SK-N-SH treated with all-trans-retinoic acid at 6 μM for 48 hours (cell line): Measurements from ENCODE around the gene HS6ST3.

Experiments
- ATAC-seq: fragments of 200-7000 bp; cut with Tn5 transposase; 3 replicates; pipeline ENCODE4 v1.9.1; 2020; ENCODE audit warnings: mild to moderate bottlenecking, moderate library complexity
- ESRRG ChIP-seq: fragments of 250-450 bp; sonication (Bioruptor Pico); IDR thresholded peaks from 2 replicates; pipeline ENCODE4 v1.6.1; 2021; ENCODE audit warnings: mild to moderate bottlenecking
- GLIS3 ChIP-seq: fragments of 250-450 bp; sonication (Bioruptor Pico); IDR thresholded peaks from 2 replicates; pipeline ENCODE4 v1.5.0; 2020; ENCODE audit warnings: mild to moderate bottlenecking, moderate library complexity
- OSR1 ChIP-seq: fragments of 250-450 bp; sonication (Bioruptor Pico); IDR thresholded peaks from 2 replicates; pipeline ENCODE4 v1.8.0; 2022; ENCODE audit warnings: moderate library complexity, mild to moderate bottlenecking, inconsistent platforms
- PPARA ChIP-seq: fragments of 250-450 bp; sonication (Bioruptor Pico); IDR thresholded peaks from 2 replicates; pipeline ENCODE4 v1.5.0; 2020; ENCODE audit warnings: mild to moderate bottlenecking, borderline replicate concordance
- RARB ChIP-seq: fragments of 250-450 bp; sonication (Bioruptor Pico); IDR thresholded peaks from 2 replicates; pipeline ENCODE4 v1.8.0; 2021; ENCODE audit warnings: mild to moderate bottlenecking, moderate library complexity
- SNAI2 ChIP-seq: fragments of 250-450 bp; sonication (Bioruptor Pico); IDR thresholded peaks from 2 replicates; pipeline ENCODE4 v1.5.0; 2020; ENCODE audit warnings: mild to moderate bottlenecking, moderate library complexity
- TOX ChIP-seq: fragments of 250-450 bp; sonication (Bioruptor Pico); IDR thresholded peaks from 2 replicates; pipeline ENCODE4 v1.8.0; 2021; ENCODE audit warnings: mild to moderate bottlenecking, moderate library complexity, borderline replicate concordance
- ZC3H10 ChIP-seq: fragments of 250-450 bp; sonication (Bioruptor Pico); IDR thresholded peaks from 2 replicates; pipeline ENCODE4 v1.5.1; 2021; ENCODE audit warnings: mild to moderate bottlenecking, moderate library complexity
- ZFP3 ChIP-seq: fragments of 250-450 bp; sonication (Bioruptor Pico); IDR thresholded peaks from 2 replicates; pipeline ENCODE4 v1.5.0; 2020; ENCODE audit warnings: mild to moderate bottlenecking, moderate library complexity
- ZFP30 ChIP-seq: fragments of 450-650 bp; formaldehyde crosslinking; IDR thresholded peaks from 2 replicates; pipeline ENCODE4 v1.5.0; 2022; ENCODE audit warnings: mild to moderate bottlenecking, moderate library complexity
- ZNF565 ChIP-seq: fragments of 450-650 bp; formaldehyde crosslinking; conservative IDR thresholded peaks from 2 replicates; pipeline ENCODE4 v1.5.0; 2020; ENCODE audit warnings: low read depth, mild to moderate bottlenecking, moderate library complexity
- ZNF70 ChIP-seq: fragments of 450-650 bp; formaldehyde crosslinking; IDR thresholded peaks from 2 replicates; pipeline ENCODE4 v1.5.0; 2020; ENCODE audit warnings: mild to moderate bottlenecking, moderate library complexity
- ZNF8 ChIP-seq: fragments of 450-650 bp; formaldehyde crosslinking; IDR thresholded peaks from 2 replicates; pipeline ENCODE4 v1.5.0; 2020; ENCODE audit warnings: mild to moderate bottlenecking, moderate library complexity
- TF ChIP-seq, protein P1 (sequence below): fragments of 250-450 bp; sonication (Bioruptor Pico); IDR thresholded peaks from 2 replicates; pipeline ENCODE4 v1.8.0; 2020; ENCODE audit warnings: mild to moderate bottlenecking, moderate library complexity, borderline replicate concordance
- TF ChIP-seq, protein P2 (sequence below): fragments of 250-450 bp; sonication (Bioruptor Pico); IDR thresholded peaks from 2 replicates; pipeline ENCODE4 v1.5.0; 2020; ENCODE audit warnings: mild to moderate bottlenecking, moderate library complexity
- TF ChIP-seq, protein P3 (sequence below): fragments of 250-450 bp; sonication (Bioruptor Pico); IDR thresholded peaks from 2 replicates; pipeline ENCODE4 v1.5.1; 2020; ENCODE audit warnings: low read depth, mild to moderate bottlenecking, moderate library complexity

HS6ST3 gene

DNA sequence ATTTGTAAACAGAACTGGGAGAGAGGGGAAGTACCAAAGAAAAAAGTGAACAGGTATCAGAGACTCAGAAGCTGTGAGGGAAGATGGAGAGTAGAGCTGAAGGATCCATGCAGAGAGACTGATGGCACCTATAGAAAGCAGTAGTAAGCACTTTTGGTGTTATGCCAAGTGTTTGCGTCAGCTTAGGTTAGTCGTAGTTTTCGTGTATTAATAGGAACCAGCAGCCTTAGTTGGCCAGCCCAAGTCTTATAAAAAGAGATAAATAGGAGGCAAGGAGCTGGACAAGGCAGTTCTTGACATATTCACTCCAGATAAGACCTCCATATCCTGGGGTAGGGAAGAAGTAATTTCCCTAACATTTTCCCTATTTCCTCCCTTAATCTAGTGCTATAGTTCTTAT, 690.2 kb downstream of the HS6ST3 start:
- no peak for TF ChIP-seq ZC3H10 (CRISPR knock-in tag)
- TF ChIP-seq RARB (CRISPR knock-in tag) = no peak
- TF ChIP-seq, protein P1, sequence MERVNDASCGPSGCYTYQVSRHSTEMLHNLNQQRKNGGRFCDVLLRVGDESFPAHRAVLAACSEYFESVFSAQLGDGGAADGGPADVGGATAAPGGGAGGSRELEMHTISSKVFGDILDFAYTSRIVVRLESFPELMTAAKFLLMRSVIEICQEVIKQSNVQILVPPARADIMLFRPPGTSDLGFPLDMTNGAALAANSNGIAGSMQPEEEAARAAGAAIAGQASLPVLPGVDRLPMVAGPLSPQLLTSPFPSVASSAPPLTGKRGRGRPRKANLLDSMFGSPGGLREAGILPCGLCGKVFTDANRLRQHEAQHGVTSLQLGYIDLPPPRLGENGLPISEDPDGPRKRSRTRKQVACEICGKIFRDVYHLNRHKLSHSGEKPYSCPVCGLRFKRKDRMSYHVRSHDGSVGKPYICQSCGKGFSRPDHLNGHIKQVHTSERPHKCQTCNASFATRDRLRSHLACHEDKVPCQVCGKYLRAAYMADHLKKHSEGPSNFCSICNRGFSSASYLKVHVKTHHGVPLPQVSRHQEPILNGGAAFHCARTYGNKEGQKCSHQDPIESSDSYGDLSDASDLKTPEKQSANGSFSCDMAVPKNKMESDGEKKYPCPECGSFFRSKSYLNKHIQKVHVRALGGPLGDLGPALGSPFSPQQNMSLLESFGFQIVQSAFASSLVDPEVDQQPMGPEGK (CRISPR knock-in tag) = no peak
- TF ChIP-seq, all 23 proteins: peak for 0
- no peak for ATAC-seq

DNA sequence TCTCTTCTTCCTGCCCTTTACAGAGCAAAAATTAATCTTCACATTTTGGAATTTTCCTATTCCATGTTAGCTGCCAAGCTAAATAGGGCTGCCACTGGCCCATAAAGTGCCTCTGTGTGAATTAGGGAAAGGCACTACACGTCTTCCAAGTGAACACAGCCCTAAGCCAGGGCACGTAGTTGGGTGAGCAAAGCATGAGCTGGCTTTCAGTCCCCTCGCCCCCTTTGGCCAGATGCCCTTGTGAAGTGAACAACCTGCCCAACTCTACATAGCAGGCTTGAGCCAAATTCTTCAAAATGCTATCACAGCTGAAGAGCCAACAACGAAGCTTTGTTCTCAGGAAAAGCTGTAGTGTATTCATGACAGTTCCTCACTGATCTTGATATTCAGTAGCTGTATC, 691.2 kb downstream of the HS6ST3 start:
- no peak for ATAC-seq
- TF ChIP-seq ZNF565 (CRISPR knock-in tag) (no peak), ZFP3 (CRISPR knock-in tag) (0 out of 2 replicates have a peak, but pooled peaks have one; percentile 22)

DNA sequence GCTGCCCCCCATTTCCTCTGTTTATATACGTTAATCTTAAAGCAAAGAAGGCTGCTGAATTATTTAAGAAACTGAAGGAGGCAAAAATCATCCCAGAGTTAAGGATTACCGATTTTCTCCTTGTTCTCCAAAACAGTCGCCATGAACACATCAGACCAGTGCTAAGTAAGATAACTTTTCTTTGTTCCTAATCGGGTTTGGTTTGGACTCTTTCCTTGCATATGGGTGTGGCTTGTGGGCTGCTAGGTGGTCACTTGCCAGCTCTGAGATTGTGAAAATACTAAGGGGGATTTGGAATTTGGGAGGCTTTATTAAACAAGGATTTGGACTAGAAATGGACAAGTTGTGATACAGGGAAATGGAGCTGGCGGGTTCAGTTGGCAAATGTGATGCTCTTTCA, 692.3 kb downstream of the HS6ST3 start:
- ATAC-seq = no peak
- TF ChIP-seq ZC3H10 (CRISPR knock-in tag) (no peak), ESRRG (CRISPR knock-in tag) (no peak), RARB (CRISPR knock-in tag) (no peak), GLIS3 (CRISPR knock-in tag) (no peak), TOX (CRISPR knock-in tag) (no peak), OSR1 (CRISPR knock-in tag) (no peak), SNAI2 (CRISPR knock-in tag) (no peak), ZFP3 (CRISPR knock-in tag) (no peak)
- TF ChIP-seq, protein P2, sequence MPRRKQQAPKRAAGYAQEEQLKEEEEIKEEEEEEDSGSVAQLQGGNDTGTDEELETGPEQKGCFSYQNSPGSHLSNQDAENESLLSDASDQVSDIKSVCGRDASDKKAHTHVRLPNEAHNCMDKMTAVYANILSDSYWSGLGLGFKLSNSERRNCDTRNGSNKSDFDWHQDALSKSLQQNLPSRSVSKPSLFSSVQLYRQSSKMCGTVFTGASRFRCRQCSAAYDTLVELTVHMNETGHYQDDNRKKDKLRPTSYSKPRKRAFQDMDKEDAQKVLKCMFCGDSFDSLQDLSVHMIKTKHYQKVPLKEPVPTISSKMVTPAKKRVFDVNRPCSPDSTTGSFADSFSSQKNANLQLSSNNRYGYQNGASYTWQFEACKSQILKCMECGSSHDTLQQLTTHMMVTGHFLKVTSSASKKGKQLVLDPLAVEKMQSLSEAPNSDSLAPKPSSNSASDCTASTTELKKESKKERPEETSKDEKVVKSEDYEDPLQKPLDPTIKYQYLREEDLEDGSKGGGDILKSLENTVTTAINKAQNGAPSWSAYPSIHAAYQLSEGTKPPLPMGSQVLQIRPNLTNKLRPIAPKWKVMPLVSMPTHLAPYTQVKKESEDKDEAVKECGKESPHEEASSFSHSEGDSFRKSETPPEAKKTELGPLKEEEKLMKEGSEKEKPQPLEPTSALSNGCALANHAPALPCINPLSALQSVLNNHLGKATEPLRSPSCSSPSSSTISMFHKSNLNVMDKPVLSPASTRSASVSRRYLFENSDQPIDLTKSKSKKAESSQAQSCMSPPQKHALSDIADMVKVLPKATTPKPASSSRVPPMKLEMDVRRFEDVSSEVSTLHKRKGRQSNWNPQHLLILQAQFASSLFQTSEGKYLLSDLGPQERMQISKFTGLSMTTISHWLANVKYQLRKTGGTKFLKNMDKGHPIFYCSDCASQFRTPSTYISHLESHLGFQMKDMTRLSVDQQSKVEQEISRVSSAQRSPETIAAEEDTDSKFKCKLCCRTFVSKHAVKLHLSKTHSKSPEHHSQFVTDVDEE = no peak
- TF ChIP-seq, protein P1 (CRISPR knock-in tag) = no peak
- TF ChIP-seq, protein P3, sequence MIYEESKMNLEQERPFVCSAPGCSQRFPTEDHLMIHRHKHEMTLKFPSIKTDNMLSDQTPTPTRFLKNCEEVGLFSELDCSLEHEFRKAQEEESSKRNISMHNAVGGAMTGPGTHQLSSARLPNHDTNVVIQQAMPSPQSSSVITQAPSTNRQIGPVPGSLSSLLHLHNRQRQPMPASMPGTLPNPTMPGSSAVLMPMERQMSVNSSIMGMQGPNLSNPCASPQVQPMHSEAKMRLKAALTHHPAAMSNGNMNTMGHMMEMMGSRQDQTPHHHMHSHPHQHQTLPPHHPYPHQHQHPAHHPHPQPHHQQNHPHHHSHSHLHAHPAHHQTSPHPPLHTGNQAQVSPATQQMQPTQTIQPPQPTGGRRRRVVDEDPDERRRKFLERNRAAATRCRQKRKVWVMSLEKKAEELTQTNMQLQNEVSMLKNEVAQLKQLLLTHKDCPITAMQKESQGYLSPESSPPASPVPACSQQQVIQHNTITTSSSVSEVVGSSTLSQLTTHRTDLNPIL (CRISPR knock-in tag) = no peak

DNA sequence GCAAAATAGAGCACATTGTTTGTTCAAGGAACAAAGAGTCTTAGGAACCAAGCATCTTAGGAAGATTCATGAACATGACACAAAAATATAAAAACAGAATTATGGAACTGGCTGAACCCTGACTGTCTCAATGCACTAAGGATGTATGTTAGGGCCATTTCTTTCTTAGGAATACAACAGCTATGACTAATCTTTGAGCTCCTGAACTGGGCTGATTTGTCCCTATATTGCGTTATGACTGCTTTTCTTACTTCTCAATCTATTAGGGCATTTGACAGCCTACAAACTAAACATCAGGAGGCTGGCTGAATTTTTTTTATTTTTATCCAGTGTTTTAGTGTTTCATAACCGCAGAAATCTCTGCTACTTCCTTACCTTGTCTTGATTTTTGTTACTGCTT, 693.1 kb downstream of the HS6ST3 start:
- TF ChIP-seq ZNF8 (CRISPR knock-in tag) = no peak
- no peak for TF ChIP-seq TOX (CRISPR knock-in tag)
- TF ChIP-seq, protein P3 (CRISPR knock-in tag) = no peak
- TF ChIP-seq ZFP30 (CRISPR knock-in tag) = no peak
- TF ChIP-seq PPARA = no peak
- TF ChIP-seq ZNF70 = no peak
- TF ChIP-seq, protein P1 (CRISPR knock-in tag) = no peak
- no peak for ATAC-seq
